ENCODE data around the gene DNM1. TPM values are rescaled to one million over a fixed set of nuclear protein-coding genes. Genes with fewer than 3 reads are reported as not detected.

DNM1 gene
- total and polyA plus RNA-seq, 2 of the 8 experiments (the other 6 are each of a cell fraction or from before 2014, with no cell fraction given) = 34.3 to 62.7 TPM

GRCh38 chr9:128190013-128190412, 13.2 kb upstream of the DNM1 start (continued):
- TF ChIP-seq, protein P1, sequence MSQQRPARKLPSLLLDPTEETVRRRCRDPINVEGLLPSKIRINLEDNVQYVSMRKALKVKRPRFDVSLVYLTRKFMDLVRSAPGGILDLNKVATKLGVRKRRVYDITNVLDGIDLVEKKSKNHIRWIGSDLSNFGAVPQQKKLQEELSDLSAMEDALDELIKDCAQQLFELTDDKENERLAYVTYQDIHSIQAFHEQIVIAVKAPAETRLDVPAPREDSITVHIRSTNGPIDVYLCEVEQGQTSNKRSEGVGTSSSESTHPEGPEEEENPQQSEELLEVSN (IDR thresholded peaks at IDR 0.05) = no peak
